Mucosa of descending colon (tissue), 3 donors: ENCODE data around the gene KTN1. TPM values are rescaled to one million over a fixed set of nuclear protein-coding genes. Genes with fewer than 3 reads are reported as not detected.

Experiments
- ATAC-seq: fragments of 200-7000 bp; cut with Tn5 transposase; one replicate; pipeline ENCODE4 v1.9.1; 2020; ENCODE audit warnings: mild to moderate bottlenecking, moderate library complexity
- DNase-seq, 3 donors: peaks; one replicate each; pipeline ENCODE4 v3.0.0-alpha.2; 2020
- H3K36me3 ChIP-seq: fragments of 200-600 bp; one replicate; pipeline ENCODE4 v1.8.0; 2021; ENCODE audit warnings: low read depth, mild to moderate bottlenecking
- H3K4me1 ChIP-seq: fragments of 200-600 bp; one replicate; pipeline ENCODE4 v1.8.0; 2021; ENCODE audit warnings: low read depth, mild to moderate bottlenecking
- H3K4me3 ChIP-seq: fragments of 200-600 bp; one replicate; pipeline ENCODE4 v1.8.0; 2021; ENCODE audit warnings: mild to moderate bottlenecking
- H3K9me3 ChIP-seq: fragments of 200-600 bp; one replicate; pipeline ENCODE4 v1.8.0; 2021; ENCODE audit warnings: mild to moderate bottlenecking
- CTCF ChIP-seq: fragments of 200-600 bp; IDR thresholded peaks from one replicate; pipeline ENCODE4 v1.8.0; 2022; ENCODE audit warnings: antibody characterized with exemption, mild to moderate bottlenecking
- intact Hi-C, 2 donors: fragments of 100-400 bp; cut with DNase I in 1 of 2; cut with micrococcal nuclease in 1 of 2; formaldehyde crosslinking; loops; one replicate each; pipeline versions ENCODE4 v1.11.0 to v1.11.1; 2022; cut with DNase I, micrococcal nuclease
- long read RNA-seq, 2 donors: library from polyadenylated mRNA; unstranded; transcript quantifications; one replicate each; pipeline ENCODE4 v2.0.0, GENCODE V29; 2019 to 2021
- total RNA-seq, 3 donors: library from RNA; stranded (reverse); fragmentation: NEBNext Ultra II Directional in 2 of 3; extraction: Animal tissue kit (Norgen Biotek cat#: 25700) in 2 of 3; gene quantifications; one replicate each; pipeline versions ENCODE4 v1.2.1 to v1.2.4, GENCODE V29; 2021 to 2023
- donor health status: DM: no; HTN: no; CAD: no; lungs with moderate emphysema.
- donor health status: DM: no; HTN: no; CAD: no.
- donor health status: DM: no; HTN: yes; CAD: no.

Gene KTN1
- total RNA-seq: 100 to 1,000 TPM; 181 to 299 (median 251) TPM
- long read RNA-seq, donor 1, full-length matches to known transcripts: 51 of 265 reads
- long read RNA-seq, donor 1, partial matches to known transcripts: 78 of 265 reads
- long read RNA-seq, donor 1, other reads (novel, unspliced or antisense): 136 of 265 reads
- long read RNA-seq, donor 2, partial matches to known transcripts: 92 of 100 reads
- long read RNA-seq, donor 2, other reads (novel, unspliced or antisense): 8 of 100 reads

GRCh38 chr14:55579724-55580469, at the start of gene KTN1:
Gene KTN1, plus strand, starts transcription at chr14:55580207. Its CDS starts 31,842 bp downstream, at chr14:55612049.
- H3K9me3 ChIP-seq: no peaks in the 10 kb centered on the region
- H3K4me1 ChIP-seq: peaks cover 35% of the 10 kb centered on the region
- TF ChIP-seq CTCF: no peak
- ATAC-seq: peak; percentile 93
- H3K4me3 ChIP-seq: peak within 1 kb of the TSS; percentile 96
- no peaks in the 10 kb centered on the region for H3K36me3 ChIP-seq
- DNase-seq: peak; percentile 87 to 92 (median 90)
- intact Hi-C loops: no loop called here

- Histone ChIP-seq H3K4me1 (no peaks in the 10 kb centered on the region), H3K4me3 (no peak overlapping the region), H3K9me3 (no peaks in the 10 kb centered on the region), H3K36me3 (no peaks in the 10 kb centered on the region)
- no peak for DNase-seq
- ATAC-seq: no peak
- intact Hi-C loops: no loop called here
- TF ChIP-seq CTCF: no peak
Observed at GRCh38 chr14:55530464-55530863, 49.5 kb upstream of the KTN1 start.

- ATAC-seq: no peak
- intact Hi-C loops: no loop called here
- Histone ChIP-seq H3K4me3 (no peak overlapping the region), H3K36me3 (no peaks in the 10 kb centered on the region), H3K9me3 (no peaks in the 10 kb centered on the region), H3K4me1 (no peaks in the 10 kb centered on the region)
- TF ChIP-seq CTCF: no peak
- DNase-seq: no peak
Observed at GRCh38 chr14:55532645-55533344, 47.2 kb upstream of the KTN1 start.

- no peak for TF ChIP-seq CTCF
- Histone ChIP-seq H3K4me3 (no peak overlapping the region), H3K9me3 (no peaks in the 10 kb centered on the region), H3K4me1 (no peaks in the 10 kb centered on the region), H3K36me3 (no peaks in the 10 kb centered on the region)
- ATAC-seq: no peak
- intact Hi-C loops: no loop called here
- DNase-seq: no peak
Observed at GRCh38 chr14:55533960-55534359, 46.0 kb upstream of the KTN1 start.

- intact Hi-C loops: no loop called here
- no peaks in the 10 kb centered on the region for H3K4me1 ChIP-seq
- TF ChIP-seq CTCF: no peak
- DNase-seq (no peak), ATAC-seq (no peak)
- H3K36me3 ChIP-seq: no peaks in the 10 kb centered on the region
- H3K4me3 ChIP-seq: no peak overlapping the region
- no peaks in the 10 kb centered on the region for H3K9me3 ChIP-seq
Observed at GRCh38 chr14:55535516-55536203, 44.3 kb upstream of the KTN1 start.
